HepG2 (cell line): Measurements from ENCODE around the gene CCDC174. TPM values are rescaled to one million over a fixed set of nuclear protein-coding genes. Genes with fewer than 3 reads are reported as not detected.

ENCODE experiments used
- ATAC-seq: fragments of 200-7000 bp; cut with Tn5 transposase; 3 replicates; pipeline ENCODE4 v1.9.1; 2020; ENCODE audit warnings: mild to moderate bottlenecking, moderate library complexity
- BruUV-seq: library from RNA; stranded (reverse); fragments of 400-500 nt; replicated peaks from 2 replicates; lab custom pipeline; 2021; lab: Mats Ljungman, UMichigan
- CTCF ChIA-PET: fragments of 300-600 bp; formaldehyde crosslinking; extraction: SDS; loops from one replicate; lab custom pipeline; 2021; ENCODE audit warnings: low total read pairs, inconsistent platforms, low intra/inter-chr PET ratio; lab: Yijun Ruan, JAX
- POLR2A ChIA-PET: fragments of 350-600 bp; sonication (Branson Sonifier 250); formaldehyde crosslinking; loops from one replicate; lab custom pipeline; 2020; ENCODE audit warnings: antibody characterized with exemption, inconsistent platforms; lab: Yijun Ruan, JAX
- DNase-seq: peaks from one replicate; pipeline ENCODE4 v3.0.0-alpha.2; 2015; ENCODE audit warnings: low spot score
- FAIRE-seq: peaks from 3 replicates; lab custom pipeline; 2011; peaks lifted over from hg19 to GRCh38; lab: Jason Lieb, UNC
- H2AFZ ChIP-seq: one replicate; pipeline ENCODE4 v1.6.1; 2011; ENCODE audit warnings: low read length, inconsistent platforms
- H3K27ac ChIP-seq: fragments of 300-600 bp; 3 replicates; pipeline ENCODE4 v1.8.0; 2011; ENCODE audit warnings: mixed run types, mild to moderate bottlenecking, mixed read lengths, low read length, inconsistent platforms; ENCODE audit not compliant: insufficient read depth; ENCODE audit errors: extremely low read length
- H3K27me3 ChIP-seq, 2 experiments: fragments of 200-600 bp in 1 of 2; 2 replicates in 1 of 2; 3 replicates in 1 of 2; pipeline versions ENCODE4 v1.6.0 to v1.8.0; 2011; ENCODE audit warnings: low read length in 2 of 2, mild to moderate bottlenecking in 2 of 2, moderate library complexity in 2 of 2, inconsistent platforms in 1 of 2; ENCODE audit not compliant: insufficient read depth in 2 of 2, control insufficient read depth in 1 of 2
- H3K36me3 ChIP-seq, 2 experiments: fragments of 200-600 bp in 1 of 2; replicated peaks in 1 of 2; 2 replicates in 1 of 2; 3 replicates in 1 of 2; pipeline versions ENCODE4 v1.5.1 to v1.8.0; 2011; ENCODE audit warnings: low read length in 2 of 2, inconsistent platforms in 1 of 2; ENCODE audit not compliant: insufficient read depth in 2 of 2, control insufficient read depth in 1 of 2
- H3K4me1 ChIP-seq: 2 replicates; pipeline ENCODE4 v1.5.1; 2012; ENCODE audit warnings: low read length, inconsistent platforms; ENCODE audit not compliant: insufficient read depth
- H3K4me2 ChIP-seq: 2 replicates; pipeline ENCODE4 v1.6.0; 2011; ENCODE audit warnings: low read depth, low read length, inconsistent platforms
- H3K4me3 ChIP-seq, 3 experiments: fragments of 200-600 bp in 1 of 3; sonication (generic), shearing (Covaris generic) in 1 of 3; replicated peaks in 1 of 3; 2 replicates each; pipeline ENCODE4 v1.5.1; 2011 to 2016; ENCODE audit warnings: low read length in 3 of 3, inconsistent platforms in 2 of 3, low read depth in 2 of 3, mild to moderate bottlenecking in 2 of 3, control low read depth in 1 of 3, mixed read lengths in 1 of 3; ENCODE audit not compliant: insufficient read depth in 1 of 3
- H3K79me2 ChIP-seq: one replicate; pipeline ENCODE4 v1.6.1; 2011; ENCODE audit warnings: low read length, inconsistent platforms; ENCODE audit not compliant: insufficient read depth
- H3K9ac ChIP-seq: 2 replicates; pipeline ENCODE4 v1.6.0; 2011; ENCODE audit warnings: mild to moderate bottlenecking, low read depth, low read length, inconsistent platforms; ENCODE audit not compliant: insufficient read depth
- H3K9me3 ChIP-seq: 2 replicates; pipeline ENCODE4 v1.5.1; 2012; ENCODE audit warnings: mild to moderate bottlenecking, low read length
- H4K20me1 ChIP-seq: 2 replicates; pipeline ENCODE4 v1.6.0; 2011; ENCODE audit warnings: inconsistent platforms, mild to moderate bottlenecking, low read length, moderate library complexity; ENCODE audit not compliant: insufficient read depth
- BRD4 ChIP-seq: sonication (generic); formaldehyde crosslinking; IDR thresholded peaks from 2 replicates; pipeline ENCODE4 v1.4.0; 2020; ENCODE audit warnings: missing genetic modification reagents
- ETV6 ChIP-seq: sonication (generic); formaldehyde crosslinking; conservative IDR thresholded peaks from 2 replicates; pipeline ENCODE4 v1.4.0; 2020; ENCODE audit warnings: missing genetic modification reagents
- HOXA9 ChIP-seq: sonication (generic); formaldehyde crosslinking; IDR thresholded peaks from 2 replicates; pipeline ENCODE4 v1.8.1; 2022; ENCODE audit warnings: missing genetic modification reagents, mild to moderate bottlenecking, moderate library complexity, borderline replicate concordance
- IRF2 ChIP-seq: IDR thresholded peaks from 2 replicates; pipeline ENCODE4 v1.6.1; 2018; ENCODE audit warnings: missing genetic modification reagents, missing compliant biosample characterization
- MAFK ChIP-seq, 2 experiments: IDR thresholded peaks in 1 of 2; conservative IDR thresholded peaks in 1 of 2; 2 replicates each; pipeline ENCODE4 v1.6.1; 2011; ENCODE audit warnings: improper control_type of control experiment in 2 of 2, low read length in 2 of 2
- XRCC5 ChIP-seq: fragments of 200-400 bp; formaldehyde crosslinking; optimal IDR thresholded peaks from 2 replicates; pipeline ENCODE3; 2017; ENCODE audit warnings: mild to moderate bottlenecking, low read length
- ZNF207 ChIP-seq: fragments of 450-650 bp; IDR thresholded peaks from 2 replicates; pipeline ENCODE4 v1.6.1; 2016; ENCODE audit warnings: antibody characterized with exemption, borderline replicate concordance
- ZNF773 ChIP-seq: sonication (generic); formaldehyde crosslinking; IDR thresholded peaks from 2 replicates; pipeline ENCODE4 v1.4.0; 2020; ENCODE audit warnings: missing genetic modification reagents, borderline replicate concordance
- ZNF841 ChIP-seq: sonication (generic); formaldehyde crosslinking; IDR thresholded peaks from 2 replicates; pipeline ENCODE4 v1.8.1; 2023; ENCODE audit warnings: missing genetic modification reagents, borderline replicate concordance
- WGBS: methylation state at CpG from one replicate; pipeline ENCODE4 v1.1.6; 2017; ENCODE audit warnings: low lambda C conversion rate; 5-methylcytosine and 5-hydroxymethylcytosine counted together
- in situ Hi-C: cut with HindIII; loops from 2 replicates; pipeline ENCODE4 v1.10.0; 2017; ENCODE audit warnings: low pct_unique_long_range_greater_than_20kb; ENCODE audit not compliant: extremely low pct_ligation_motif_present
- intact Hi-C: fragments of 100-400 bp; cut with micrococcal nuclease; formaldehyde crosslinking; loops from one replicate; pipeline ENCODE4 v1.10.0; 2022; ENCODE audit not compliant: unreplicated experiment
- polyA plus RNA-seq, 8 experiments: library from polyadenylated mRNA; depleted of rRNA in 3 of 8; stranded (reverse) in 7 of 8; unstranded in 1 of 8; fragments of >200 nt; fragmentation: Illumina TruSeq in 4 of 8; extraction: Trizol in 4 of 8; gene quantifications; 2 replicates each; pipeline versions ENCODE4 v1.2.1 to v1.2.3, GENCODE V29; 2011 to 2016; ENCODE audit warnings: low read depth in 4 of 8, missing spikeins in 1 of 8, mixed read lengths in 1 of 8; ENCODE audit not compliant: insufficient read depth in 1 of 8
- total RNA-seq, 5 experiments: library from RNA; depleted of rRNA; stranded (reverse); fragments of >200 nt; fragmentation: Illumina TruSeq; extraction: Trizol; gene quantifications; 2 replicates each; pipeline ENCODE4 v1.2.3, GENCODE V29; 2016; ENCODE audit warnings: low read depth in 1 of 5
- TF ChIP-seq, protein P1 (sequence below): sonication (generic); formaldehyde crosslinking; conservative IDR thresholded peaks from 2 replicates; pipeline ENCODE4 v1.4.0; 2020; ENCODE audit warnings: mild to moderate bottlenecking, missing genetic modification reagents, moderate library complexity
- TF ChIP-seq, protein P2 (sequence below): sonication (generic); formaldehyde crosslinking; IDR thresholded peaks from 2 replicates; pipeline ENCODE4 v1.8.0; 2023; ENCODE audit warnings: mild to moderate bottlenecking, missing genetic modification reagents
- TF ChIP-seq, protein P3 (sequence below): sonication (generic); formaldehyde crosslinking; IDR thresholded peaks from 2 replicates; pipeline ENCODE4 v1.5.1; 2020; ENCODE audit warnings: missing genetic modification reagents, mild to moderate bottlenecking, borderline replicate concordance
- TF ChIP-seq, protein P4 (sequence below): sonication (generic); formaldehyde crosslinking; conservative IDR thresholded peaks from 2 replicates; pipeline ENCODE4 v1.4.0; 2020; ENCODE audit warnings: missing genetic modification reagents

The CCDC174 gene
- total and polyA plus RNA-seq, 2 of the 13 experiments (the other 11 are each of a cell fraction or from before 2014, with no cell fraction given): 5.4 to 11.0 TPM

DNA sequence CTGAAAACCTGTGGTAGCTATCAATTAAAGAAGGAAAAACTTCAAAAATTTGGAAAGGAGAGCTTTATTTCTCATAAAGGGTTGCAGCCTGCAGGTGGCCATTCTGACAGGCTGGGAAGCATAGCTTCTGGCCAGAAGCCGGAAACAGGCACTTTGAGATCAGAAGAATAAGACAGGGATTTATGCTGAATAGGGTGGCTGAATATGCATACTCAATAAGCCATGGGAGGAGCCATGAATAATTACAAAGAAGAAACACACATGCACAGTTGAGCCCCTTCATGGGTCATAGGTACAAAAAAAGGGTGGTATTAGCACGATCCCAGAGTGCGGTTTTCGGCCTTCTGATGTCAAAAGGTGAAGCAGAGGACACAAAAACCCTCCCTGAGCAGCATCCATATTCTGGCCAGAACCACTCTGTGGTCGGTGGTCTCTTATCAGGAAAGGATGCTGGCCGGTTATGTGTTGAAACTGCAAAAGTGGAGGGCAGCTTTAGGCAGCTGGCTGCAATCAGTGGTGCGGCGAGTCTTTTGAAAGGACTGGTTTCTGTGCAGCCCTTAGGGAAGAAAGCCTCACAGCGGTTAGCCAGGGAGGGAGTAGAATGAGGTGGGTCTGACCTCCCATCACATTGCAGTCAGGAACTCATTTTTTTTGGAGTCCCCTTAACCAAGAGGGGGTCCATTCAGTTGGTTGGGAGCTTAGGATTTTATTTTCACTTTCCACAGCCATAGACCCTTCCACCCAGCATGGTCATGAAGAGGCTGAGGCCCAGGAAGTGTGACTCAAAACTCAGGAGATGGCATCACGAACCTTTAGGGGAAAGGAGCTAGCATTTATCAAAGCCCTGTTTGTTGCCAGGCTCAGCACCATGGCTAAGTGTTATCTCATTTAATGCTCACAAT is 34.7 kb upstream of the CCDC174 start:
- POLR2A ChIA-PET: no interaction called here
- Histone ChIP-seq H3K27ac (no peak overlapping the region), H3K9ac (no peak overlapping the region), H3K79me2 (no peaks in the 10 kb centered on the region), H3K4me2 (no peak overlapping the region), H3K9me3 (no peaks in the 10 kb centered on the region), H4K20me1 (no peaks in the 10 kb centered on the region), H2AFZ (no peak overlapping the region), H3K27me3 (peaks cover 0 to 17% of the 10 kb centered on the region in 2 experiments; a peak in 3 of 5 replicates), H3K4me3 (no peak overlapping the region), H3K4me1 (peaks cover 14% of the 10 kb centered on the region), H3K36me3 (no peaks in the 10 kb centered on the region)
- 53% methylated on average over 10 of the region's 10 CpGs for WGBS
- no peak for ATAC-seq
- in situ Hi-C loops: no loop called here
- intact Hi-C loops: no loop called here
- CTCF ChIA-PET: no interaction called here
- no TSS peak for BruUV-seq
- no peak for FAIRE-seq
- no peak for DNase-seq
- TF ChIP-seq ZNF841: no peak
- no peak for TF ChIP-seq XRCC5
- TF ChIP-seq, protein P1, sequence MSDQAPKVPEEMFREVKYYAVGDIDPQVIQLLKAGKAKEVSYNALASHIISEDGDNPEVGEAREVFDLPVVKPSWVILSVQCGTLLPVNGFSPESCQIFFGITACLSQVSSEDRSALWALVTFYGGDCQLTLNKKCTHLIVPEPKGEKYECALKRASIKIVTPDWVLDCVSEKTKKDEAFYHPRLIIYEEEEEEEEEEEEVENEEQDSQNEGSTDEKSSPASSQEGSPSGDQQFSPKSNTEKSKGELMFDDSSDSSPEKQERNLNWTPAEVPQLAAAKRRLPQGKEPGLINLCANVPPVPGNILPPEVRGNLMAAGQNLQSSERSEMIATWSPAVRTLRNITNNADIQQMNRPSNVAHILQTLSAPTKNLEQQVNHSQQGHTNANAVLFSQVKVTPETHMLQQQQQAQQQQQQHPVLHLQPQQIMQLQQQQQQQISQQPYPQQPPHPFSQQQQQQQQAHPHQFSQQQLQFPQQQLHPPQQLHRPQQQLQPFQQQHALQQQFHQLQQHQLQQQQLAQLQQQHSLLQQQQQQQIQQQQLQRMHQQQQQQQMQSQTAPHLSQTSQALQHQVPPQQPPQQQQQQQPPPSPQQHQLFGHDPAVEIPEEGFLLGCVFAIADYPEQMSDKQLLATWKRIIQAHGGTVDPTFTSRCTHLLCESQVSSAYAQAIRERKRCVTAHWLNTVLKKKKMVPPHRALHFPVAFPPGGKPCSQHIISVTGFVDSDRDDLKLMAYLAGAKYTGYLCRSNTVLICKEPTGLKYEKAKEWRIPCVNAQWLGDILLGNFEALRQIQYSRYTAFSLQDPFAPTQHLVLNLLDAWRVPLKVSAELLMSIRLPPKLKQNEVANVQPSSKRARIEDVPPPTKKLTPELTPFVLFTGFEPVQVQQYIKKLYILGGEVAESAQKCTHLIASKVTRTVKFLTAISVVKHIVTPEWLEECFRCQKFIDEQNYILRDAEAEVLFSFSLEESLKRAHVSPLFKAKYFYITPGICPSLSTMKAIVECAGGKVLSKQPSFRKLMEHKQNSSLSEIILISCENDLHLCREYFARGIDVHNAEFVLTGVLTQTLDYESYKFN: no peak
- no peak for TF ChIP-seq ZNF207
- TF ChIP-seq MAFK (conservative IDR thresholded peaks at IDR 0.05 in 1 of 2, IDR thresholded peaks at IDR 0.05 in 1 of 2; ENCODE audit: low read length in 2 of 2): no peak
- TF ChIP-seq IRF2: no peak
- TF ChIP-seq, protein P2, sequence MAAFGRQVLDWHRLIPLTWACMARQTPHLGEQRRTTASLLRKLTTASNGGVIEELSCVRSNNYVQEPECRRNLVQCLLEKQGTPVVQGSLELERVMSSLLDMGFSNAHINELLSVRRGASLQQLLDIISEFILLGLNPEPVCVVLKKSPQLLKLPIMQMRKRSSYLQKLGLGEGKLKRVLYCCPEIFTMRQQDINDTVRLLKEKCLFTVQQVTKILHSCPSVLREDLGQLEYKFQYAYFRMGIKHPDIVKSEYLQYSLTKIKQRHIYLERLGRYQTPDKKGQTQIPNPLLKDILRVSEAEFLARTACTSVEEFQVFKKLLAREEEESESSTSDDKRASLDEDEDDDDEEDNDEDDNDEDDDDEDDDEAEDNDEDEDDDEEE (CRISPR knock-in tag): no peak
- TF ChIP-seq, protein P3, sequence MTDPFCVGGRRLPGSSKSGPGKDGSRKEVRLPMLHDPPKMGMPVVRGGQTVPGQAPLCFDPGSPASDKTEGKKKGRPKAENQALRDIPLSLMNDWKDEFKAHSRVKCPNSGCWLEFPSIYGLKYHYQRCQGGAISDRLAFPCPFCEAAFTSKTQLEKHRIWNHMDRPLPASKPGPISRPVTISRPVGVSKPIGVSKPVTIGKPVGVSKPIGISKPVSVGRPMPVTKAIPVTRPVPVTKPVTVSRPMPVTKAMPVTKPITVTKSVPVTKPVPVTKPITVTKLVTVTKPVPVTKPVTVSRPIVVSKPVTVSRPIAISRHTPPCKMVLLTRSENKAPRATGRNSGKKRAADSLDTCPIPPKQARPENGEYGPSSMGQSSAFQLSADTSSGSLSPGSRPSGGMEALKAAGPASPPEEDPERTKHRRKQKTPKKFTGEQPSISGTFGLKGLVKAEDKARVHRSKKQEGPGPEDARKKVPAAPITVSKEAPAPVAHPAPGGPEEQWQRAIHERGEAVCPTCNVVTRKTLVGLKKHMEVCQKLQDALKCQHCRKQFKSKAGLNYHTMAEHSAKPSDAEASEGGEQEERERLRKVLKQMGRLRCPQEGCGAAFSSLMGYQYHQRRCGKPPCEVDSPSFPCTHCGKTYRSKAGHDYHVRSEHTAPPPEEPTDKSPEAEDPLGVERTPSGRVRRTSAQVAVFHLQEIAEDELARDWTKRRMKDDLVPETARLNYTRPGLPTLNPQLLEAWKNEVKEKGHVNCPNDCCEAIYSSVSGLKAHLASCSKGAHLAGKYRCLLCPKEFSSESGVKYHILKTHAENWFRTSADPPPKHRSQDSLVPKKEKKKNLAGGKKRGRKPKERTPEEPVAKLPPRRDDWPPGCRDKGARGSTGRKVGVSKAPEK: no peak
- no peak for TF ChIP-seq BRD4 (CRISPR knock-in tag)
- TF ChIP-seq, protein P4, sequence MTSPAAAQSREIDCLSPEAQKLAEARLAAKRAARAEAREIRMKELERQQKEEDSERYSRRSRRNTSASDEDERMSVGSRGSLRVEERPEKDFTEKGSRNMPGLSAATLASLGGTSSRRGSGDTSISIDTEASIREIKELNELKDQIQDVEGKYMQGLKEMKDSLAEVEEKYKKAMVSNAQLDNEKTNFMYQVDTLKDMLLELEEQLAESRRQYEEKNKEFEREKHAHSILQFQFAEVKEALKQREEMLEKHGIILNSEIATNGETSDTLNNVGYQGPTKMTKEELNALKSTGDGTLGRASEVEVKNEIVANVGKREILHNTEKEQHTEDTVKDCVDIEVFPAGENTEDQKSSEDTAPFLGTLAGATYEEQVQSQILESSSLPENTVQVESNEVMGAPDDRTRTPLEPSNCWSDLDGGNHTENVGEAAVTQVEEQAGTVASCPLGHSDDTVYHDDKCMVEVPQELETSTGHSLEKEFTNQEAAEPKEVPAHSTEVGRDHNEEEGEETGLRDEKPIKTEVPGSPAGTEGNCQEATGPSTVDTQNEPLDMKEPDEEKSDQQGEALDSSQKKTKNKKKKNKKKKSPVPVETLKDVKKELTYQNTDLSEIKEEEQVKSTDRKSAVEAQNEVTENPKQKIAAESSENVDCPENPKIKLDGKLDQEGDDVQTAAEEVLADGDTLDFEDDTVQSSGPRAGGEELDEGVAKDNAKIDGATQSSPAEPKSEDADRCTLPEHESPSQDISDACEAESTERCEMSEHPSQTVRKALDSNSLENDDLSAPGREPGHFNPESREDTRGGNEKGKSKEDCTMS (CRISPR knock-in tag): no peak
- no peak for TF ChIP-seq ZNF773 (CRISPR knock-in tag)
- TF ChIP-seq HOXA9: no peak
- TF ChIP-seq ETV6 (CRISPR knock-in tag): no peak
